Measurements from ENCODE around the gene CASQ1. TPM values are rescaled to one million over a fixed set of nuclear protein-coding genes. Genes with fewer than 3 reads are reported as not detected.

Gene CASQ1
- total RNA-seq, 1 donor from 2014 or later = not detected

GRCh38 chr1:160168609-160169369, 21.6 kb upstream of the CASQ1 start:
- intact Hi-C loops (cut with micrococcal nuclease) = no loop called here

DNA sequence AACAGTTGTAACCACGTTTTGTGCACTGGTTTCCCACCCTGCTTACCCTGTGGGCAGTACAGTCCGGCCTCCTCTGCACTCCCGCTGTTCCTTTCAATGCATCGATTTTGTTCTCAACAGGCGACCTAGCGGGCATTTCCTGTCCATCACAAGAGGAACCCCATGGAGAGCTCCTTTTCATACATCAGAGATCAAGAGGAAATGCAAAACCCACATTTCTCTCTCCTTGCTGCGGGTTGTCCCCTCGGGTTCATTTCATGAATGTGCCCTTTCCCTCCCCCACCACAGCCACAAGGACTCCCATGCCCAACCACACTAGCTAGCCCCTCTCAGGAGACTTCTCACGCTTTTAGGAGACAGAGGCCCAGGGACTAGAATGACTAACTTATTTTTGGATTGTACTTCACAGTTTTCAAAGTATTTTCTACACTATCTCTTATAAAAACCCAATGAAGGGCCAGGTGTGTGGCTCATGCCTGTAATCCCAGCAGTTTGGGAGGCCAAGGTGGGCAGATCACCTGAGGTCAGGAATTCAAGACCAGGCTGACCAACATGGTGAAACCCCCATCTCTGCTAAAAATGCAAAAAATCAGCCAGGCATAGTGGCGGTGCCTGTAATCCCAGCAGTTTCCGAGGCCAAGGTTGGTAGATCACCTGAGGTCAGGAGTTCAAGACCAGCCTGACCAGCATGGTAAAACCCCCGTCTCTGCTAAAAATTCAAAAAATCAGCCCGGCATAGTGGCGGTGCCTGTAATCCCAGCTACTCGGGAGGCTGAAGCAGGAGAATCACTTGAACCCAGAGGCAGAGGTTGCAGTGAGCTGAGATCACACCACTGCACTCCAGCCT, 20.6 kb upstream of the CASQ1 start:
- intact Hi-C loops (cut with micrococcal nuclease) = no loop called here

DNA sequence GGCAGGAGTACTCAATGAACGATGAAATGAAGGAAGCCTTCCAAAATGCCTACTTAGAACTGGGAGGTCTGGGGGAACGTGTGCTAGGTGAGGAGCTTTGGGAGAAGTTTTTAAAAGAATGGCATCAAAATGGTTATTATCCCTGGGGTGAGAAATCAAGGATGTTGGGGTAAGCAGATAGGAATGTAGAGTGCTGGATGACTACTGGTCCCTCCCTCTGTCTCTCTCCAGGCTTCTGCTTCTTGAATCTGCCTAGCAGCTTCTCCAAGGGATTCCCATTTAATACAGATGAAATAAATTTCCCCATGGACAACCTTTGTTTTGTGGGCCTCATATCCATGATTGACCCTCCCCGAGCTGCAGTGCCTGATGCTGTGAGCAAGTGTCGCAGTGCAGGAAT, 19.0 kb upstream of the CASQ1 start:
- intact Hi-C loops (cut with micrococcal nuclease) = no loop called here

GRCh38 chr1:160171980-160172379, 18.4 kb upstream of the CASQ1 start:
- intact Hi-C loops (cut with micrococcal nuclease) = no loop called here

- intact Hi-C loops (cut with micrococcal nuclease) = no loop called here
These were observed 13.1 kb upstream of the CASQ1 start for GRCh38 chr1:160177231-160177630.

GRCh38 chr1:160177667-160178066, 12.7 kb upstream of the CASQ1 start:
- intact Hi-C loops (cut with micrococcal nuclease) = no loop called here

DNA sequence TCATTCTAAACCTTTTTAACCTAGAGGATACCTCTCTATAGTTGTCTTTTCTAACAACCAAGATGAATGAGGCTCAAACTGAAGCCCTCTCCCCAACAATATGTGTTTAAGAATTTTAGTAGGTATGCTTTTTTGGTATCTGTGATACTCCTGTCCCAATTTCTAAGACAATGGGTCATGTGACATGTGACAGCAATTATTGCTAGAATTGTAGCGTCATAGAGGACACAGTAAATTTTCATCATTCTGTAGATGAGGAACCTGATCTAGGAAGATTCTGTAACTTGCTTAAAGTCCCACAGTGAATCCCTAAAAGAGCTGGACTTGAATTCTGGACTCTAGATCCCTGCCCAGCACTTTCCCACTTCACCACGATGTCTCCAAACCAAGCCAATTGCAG, 11.6 kb upstream of the CASQ1 start:
- intact Hi-C loops (cut with micrococcal nuclease) = no loop called here

- intact Hi-C loops (cut with micrococcal nuclease) = no loop called here
These were observed 11.0 kb upstream of the CASQ1 start for GRCh38 chr1:160179336-160179735.

GRCh38 chr1:160186246-160186645, 4.1 kb upstream of the CASQ1 start:
- intact Hi-C loops (cut with micrococcal nuclease) = no loop called here

- intact Hi-C loops (cut with micrococcal nuclease) = no loop called here
These were observed 3.6 kb upstream of the CASQ1 start for GRCh38 chr1:160186729-160187128.

- intact Hi-C loops (cut with micrococcal nuclease) = no loop called here
These were observed 3.0 kb upstream of the CASQ1 start for GRCh38 chr1:160187407-160187806.

DNA sequence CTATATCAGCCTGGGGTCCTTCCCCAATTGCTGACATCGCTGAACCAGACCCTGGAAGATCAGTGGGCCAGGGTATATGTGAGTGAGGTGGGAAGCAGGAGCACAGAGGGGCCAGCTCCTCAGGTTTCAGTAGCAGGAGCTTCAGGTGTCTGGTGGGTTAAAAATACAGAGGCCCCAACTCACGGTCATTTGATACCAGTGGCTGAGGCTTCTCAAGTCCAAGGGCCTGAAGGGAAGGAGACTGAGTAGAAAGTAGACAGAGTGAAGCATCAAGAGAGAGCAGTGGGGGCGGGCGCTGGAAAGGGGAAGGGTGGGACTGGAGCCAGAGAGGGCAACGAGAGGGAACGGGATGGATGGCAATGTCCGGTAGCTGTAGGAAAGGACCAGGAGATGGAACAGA, 2.0 kb upstream of the CASQ1 start:
- intact Hi-C loops (cut with micrococcal nuclease) = no loop called here

GRCh38 chr1:160191756-160192155, 1.4 kb downstream of the CASQ1 start:
- intact Hi-C loops (cut with micrococcal nuclease) = loop anchor here (5.0 kb wide), 1 partner anchor 89 kb away; no protein-coding TSS in a partner anchor

DNA sequence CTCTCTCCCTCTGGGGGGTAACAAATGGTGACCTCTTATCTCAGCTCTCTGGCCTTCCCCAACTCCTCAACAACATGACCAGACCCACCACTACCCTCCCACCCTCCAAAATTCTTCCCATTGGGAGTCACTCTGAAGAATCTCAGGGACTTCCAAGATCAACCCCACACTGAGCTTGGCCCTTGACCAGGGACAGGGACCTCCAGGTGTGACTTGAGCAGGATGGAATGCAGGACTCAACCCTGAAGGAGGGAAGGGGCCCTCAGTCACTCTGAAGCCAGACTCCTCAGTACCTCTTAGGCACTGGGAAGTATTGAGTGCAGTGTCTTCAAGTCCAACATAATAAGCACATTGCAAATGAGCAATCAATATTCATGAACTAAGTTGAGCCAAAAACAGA, 1.9 kb downstream of the CASQ1 start:
- intact Hi-C loops (cut with micrococcal nuclease) = loop anchor here (5.0 kb wide), 1 partner anchor 90 kb away; no protein-coding TSS in a partner anchor

- intact Hi-C loops (cut with micrococcal nuclease) = loop anchor here (1.0 to 5.0 kb wide), 4 partner anchors 59 to 183 kb away; no protein-coding TSS in a partner anchor
These were observed 2.9 kb downstream of the CASQ1 start for GRCh38 chr1:160193091-160193819.

GRCh38 chr1:160193832-160194736, 3.7 kb downstream of the CASQ1 start:
- intact Hi-C loops (cut with micrococcal nuclease) = loop anchor here (1.0 to 5.0 kb wide), 4 partner anchors 58 to 182 kb away; no protein-coding TSS in a partner anchor

DNA sequence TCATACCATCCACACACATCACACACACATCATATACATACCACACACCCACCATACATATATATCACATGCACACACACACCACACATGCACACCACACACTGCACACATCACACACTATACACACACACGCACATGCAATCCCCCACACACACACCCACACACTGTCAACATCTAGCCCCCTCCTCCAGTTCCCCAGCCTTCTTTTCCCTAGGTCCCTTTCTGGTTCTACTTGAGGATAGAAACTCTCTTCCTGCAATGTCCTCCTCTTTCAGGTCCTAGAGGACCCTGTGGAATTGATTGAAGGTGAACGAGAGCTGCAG, 4.3 kb downstream of the CASQ1 start:
- intact Hi-C loops (cut with micrococcal nuclease) = loop anchor here (5.0 kb wide), 1 partner anchor 92 kb away; no protein-coding TSS in a partner anchor

- intact Hi-C loops (cut with micrococcal nuclease) = no loop called here
These were observed 5.8 kb downstream of the CASQ1 start for GRCh38 chr1:160196143-160196542.

DNA sequence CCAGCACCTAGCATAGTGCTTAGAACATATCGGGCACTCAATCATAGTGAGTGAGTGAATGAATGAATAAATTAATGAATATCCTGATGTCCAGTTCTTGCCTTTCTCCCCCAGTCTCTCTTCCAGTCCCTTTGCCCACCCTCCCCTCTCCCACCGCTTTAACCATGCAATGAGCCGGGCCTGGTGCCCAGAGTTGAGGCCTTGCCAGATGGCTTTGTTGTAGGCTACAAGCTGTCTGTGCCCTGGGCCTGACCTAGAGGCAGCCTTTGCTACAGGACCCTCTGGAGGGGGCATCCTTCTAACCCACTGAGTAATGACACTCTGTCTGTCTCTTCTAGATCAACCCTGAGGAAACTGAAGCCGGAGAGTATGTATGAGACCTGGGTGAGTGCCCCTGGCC, 6.9 kb downstream of the CASQ1 start:
- intact Hi-C loops (cut with micrococcal nuclease) = no loop called here

GRCh38 chr1:160200786-160201185, 10.4 kb downstream of the CASQ1 start:
- intact Hi-C loops (cut with micrococcal nuclease) = loop anchor here (10.0 kb wide), 1 partner anchor 276 kb away; the partner anchor contains the start of gene TAGLN2
